HFFc6 (cell line): ENCODE measurements around the gene EHBP1L1. TPM values are rescaled to one million over a fixed set of nuclear protein-coding genes. Genes with fewer than 3 reads are reported as not detected.
A peak's percentile ranks its signal among the peaks of the same experiment; 100 is the strongest.

ENCODE experiments used
- DNase-seq: peaks from one replicate; pipeline ENCODE4 v3.0.0-alpha.2; 2018
- H3K27ac Mint-ChIP-seq: 2 replicates; pipeline ENCODE4 v1.8.0; 2020; ENCODE audit warnings: mild to moderate bottlenecking, mixed read lengths
- H3K27me3 Mint-ChIP-seq: 2 replicates; pipeline ENCODE4 v1.8.0; 2021; ENCODE audit warnings: mild to moderate bottlenecking, moderate library complexity, mixed read lengths; ENCODE audit not compliant: insufficient read depth
- H3K36me3 Mint-ChIP-seq: 2 replicates; pipeline ENCODE4 v1.8.0; 2021; ENCODE audit warnings: low read depth, mixed read lengths
- H3K4me1 Mint-ChIP-seq: 2 replicates; pipeline ENCODE4 v1.8.0; 2020; ENCODE audit warnings: low read depth, mixed read lengths
- H3K4me3 Mint-ChIP-seq: 2 replicates; pipeline ENCODE4 v1.8.0; 2020; ENCODE audit warnings: mild to moderate bottlenecking, moderate library complexity, mixed read lengths
- H3K9me3 Mint-ChIP-seq: 2 replicates; pipeline ENCODE4 v1.8.0; 2020; ENCODE audit warnings: mild to moderate bottlenecking, mixed read lengths
- CTCF ChIP-seq: fragments of 200-600 bp; sonication (generic); IDR thresholded peaks from 2 replicates; pipeline ENCODE4 v1.5.0; 2021; ENCODE audit warnings: antibody characterized with exemption, mild to moderate bottlenecking
- total RNA-seq, 6 experiments: library from RNA; stranded (reverse); fragmentation: NEBNext Ultra II Directional; extraction: Animal tissue kit (Norgen Biotek cat#: 25700); gene quantifications; 2 replicates in 1 of 6; 3 replicates in 5 of 6; pipeline ENCODE4 v1.2.3, GENCODE V29; 2021

EHBP1L1 gene
- total RNA-seq, 6 experiments from 2014 or later: 47.5 to 69.3 (median 61.3) TPM

- no peak for DNase-seq
- no peaks in the 10 kb centered on the region; the same call in 1 of the 2 replicates for H3K4me1 Mint-ChIP-seq
- H3K27ac Mint-ChIP-seq: no peak overlapping the region
- peaks cover 5% of the 10 kb centered on the region for H3K27me3 Mint-ChIP-seq
- peaks cover 25% of the 10 kb centered on the region for H3K36me3 Mint-ChIP-seq
- no peak overlapping the region for H3K4me3 Mint-ChIP-seq
- TF ChIP-seq CTCF: no peak
- H3K9me3 Mint-ChIP-seq: no peaks in the 10 kb centered on the region
These were observed 43.3 kb upstream of the EHBP1L1 start for GRCh38 chr11:65532388-65533064.

- Mint-ChIP-seq H3K9me3 (no peaks in the 10 kb centered on the region), H3K4me1 (no peaks in the 10 kb centered on the region; the same call in 1 of the 2 replicates), H3K36me3 (peaks cover 26% of the 10 kb centered on the region), H3K4me3 (no peak overlapping the region), H3K27ac (no peak overlapping the region), H3K27me3 (peaks cover 12% of the 10 kb centered on the region)
- no peak for DNase-seq
- TF ChIP-seq CTCF: no peak
These were observed 40.8 kb upstream of the EHBP1L1 start for GRCh38 chr11:65535102-65535501.

GRCh38 chr11:65536412-65537295, 39.2 kb upstream of the EHBP1L1 start:
- no peak for TF ChIP-seq CTCF
- no peak for DNase-seq
- Mint-ChIP-seq H3K4me3 (peak overlapping the region; percentile 4; the same call in 1 of the 2 replicates), H3K27me3 (peaks cover 12% of the 10 kb centered on the region), H3K4me1 (peaks cover 7% of the 10 kb centered on the region), H3K27ac (peak overlapping the region; percentile 28; the same call in 1 of the 2 replicates), H3K36me3 (peaks cover 15% of the 10 kb centered on the region; the same call in 1 of the 2 replicates), H3K9me3 (no peaks in the 10 kb centered on the region)

GRCh38 chr11:65537296-65537597, 38.6 kb upstream of the EHBP1L1 start:
- Mint-ChIP-seq H3K4me1 (peaks cover 13% of the 10 kb centered on the region), H3K27ac (peak overlapping the region; percentile 45; the same call in 1 of the 2 replicates), H3K9me3 (no peaks in the 10 kb centered on the region), H3K36me3 (peaks cover 14% of the 10 kb centered on the region; the same call in 1 of the 2 replicates), H3K4me3 (no peak overlapping the region; the same call in 1 of the 2 replicates), H3K27me3 (peaks cover 12% of the 10 kb centered on the region)
- no peak for DNase-seq
- no peak for TF ChIP-seq CTCF

- H3K9me3 Mint-ChIP-seq: no peaks in the 10 kb centered on the region
- peaks cover 12% of the 10 kb centered on the region for H3K27me3 Mint-ChIP-seq
- H3K4me1 Mint-ChIP-seq: peaks cover 13% of the 10 kb centered on the region
- peaks cover 17% of the 10 kb centered on the region; the same call in 1 of the 2 replicates for H3K36me3 Mint-ChIP-seq
- no peak for DNase-seq
- H3K27ac Mint-ChIP-seq: peak overlapping the region; percentile 45
- no peak for TF ChIP-seq CTCF
- H3K4me3 Mint-ChIP-seq: no peak overlapping the region; the same call in 1 of the 2 replicates
These were observed 38.1 kb upstream of the EHBP1L1 start for GRCh38 chr11:65537620-65538231.
